ENCODE measurements around the gene FBXO48.

FBXO48 gene, protein sequence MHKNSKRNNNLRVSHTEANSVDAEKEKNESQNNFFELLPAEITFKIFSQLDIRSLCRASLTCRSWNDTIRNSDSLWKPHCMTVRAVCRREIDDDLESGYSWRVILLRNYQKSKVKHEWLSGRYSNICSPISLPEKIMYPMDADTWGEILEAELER

DNA sequence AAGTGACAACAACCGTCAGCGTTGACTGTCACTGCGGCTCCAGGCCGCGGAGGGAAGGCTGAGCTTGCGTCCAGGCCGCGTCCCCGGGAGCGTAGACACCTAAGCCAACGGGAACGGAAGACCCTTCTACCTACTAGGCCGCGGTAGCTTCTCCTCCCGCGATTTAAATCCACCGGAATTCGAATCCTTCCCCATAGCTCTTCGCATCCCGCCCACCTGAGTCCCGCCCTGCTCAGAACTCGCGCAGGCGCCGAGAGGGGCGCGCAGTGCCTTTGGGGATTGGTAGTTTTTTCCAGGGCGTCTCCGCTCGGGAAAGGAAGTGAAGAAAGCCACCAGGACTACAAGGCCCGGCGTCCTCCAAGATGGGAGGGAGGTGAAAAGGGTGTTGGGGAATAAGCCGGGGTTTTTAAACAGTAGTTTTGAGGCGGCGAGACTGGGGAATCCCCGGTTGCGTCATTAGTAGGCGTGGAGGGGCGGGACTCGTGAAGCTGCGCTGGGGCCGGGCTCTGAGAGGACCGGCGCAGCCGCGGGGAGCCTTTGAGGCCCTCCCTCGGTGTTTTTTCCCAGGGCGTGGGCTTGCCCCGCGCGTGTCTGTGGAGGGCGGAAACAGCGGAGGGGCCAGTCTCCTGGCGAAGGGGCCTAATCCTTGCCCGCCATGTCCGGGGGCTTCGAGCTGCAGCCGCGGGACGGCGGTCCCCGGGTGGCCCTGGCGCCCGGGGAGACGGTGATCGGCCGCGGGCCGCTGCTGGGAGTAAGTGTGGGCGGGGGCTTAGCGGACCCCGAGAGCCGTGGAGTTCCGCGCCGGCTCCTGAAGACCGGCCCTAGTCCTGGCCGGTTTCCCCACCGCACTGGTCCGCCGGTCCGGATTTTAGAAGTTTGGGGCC, at the start of gene FBXO48, which contains the start of gene APLF:
Gene FBXO48 (minus strand): TSS at position 218 of the 884 bp plus-strand sequence. CDS start 2,149 bp downstream, outside the sequence.
Gene APLF (plus strand): TSS at position 509 of the 884 bp plus-strand sequence. CDS start 147 bp downstream, at position 656.
- peak; percentile 86 for DNase-seq (ENCODE audit: extremely low spot score)
- CTCF ChIA-PET = interaction anchor here (0.6 to 1.8 kb wide), 5 partner anchors 14 to 458 kb away, joined by 3 to 8 read pairs (median 5); no protein-coding TSS in a partner anchor
- POLR2A ChIA-PET = interaction anchor here (1.0 to 1.1 kb wide), 3 partner anchors 15 to 465 kb away, joined by 3 to 4 read pairs (median 3); no protein-coding TSS in a partner anchor
- TF ChIP-seq ZNF384 (IDR thresholded peaks at IDR 0.05) (no peak), LEF1 (IDR thresholded peaks at IDR 0.05; ENCODE audit: borderline replicate concordance) (no peak), SUZ12 (IDR thresholded peaks at IDR 0.05) (peak; percentile 85), TARDBP (IDR thresholded peaks at IDR 0.05) (peak; percentile 94), FOXA1 (IDR thresholded peaks at IDR 0.05) (no peak), ELF4 (IDR thresholded peaks at IDR 0.05) (no peak; the same call in 1 of the 2 replicates), HDGF (IDR thresholded peaks at IDR 0.05; ENCODE audit: borderline replicate concordance) (no peak), ARNT (IDR thresholded peaks at IDR 0.05) (no peak), NFRKB (IDR thresholded peaks at IDR 0.05) (no peak), L3MBTL2 (conservative IDR thresholded peaks at IDR 0.05) (peak; percentile 50; the same call in 1 of the 2 replicates), SP1 (IDR thresholded peaks at IDR 0.05) (no peak), FOXK2 (IDR thresholded peaks at IDR 0.05) (no peak)

DNA sequence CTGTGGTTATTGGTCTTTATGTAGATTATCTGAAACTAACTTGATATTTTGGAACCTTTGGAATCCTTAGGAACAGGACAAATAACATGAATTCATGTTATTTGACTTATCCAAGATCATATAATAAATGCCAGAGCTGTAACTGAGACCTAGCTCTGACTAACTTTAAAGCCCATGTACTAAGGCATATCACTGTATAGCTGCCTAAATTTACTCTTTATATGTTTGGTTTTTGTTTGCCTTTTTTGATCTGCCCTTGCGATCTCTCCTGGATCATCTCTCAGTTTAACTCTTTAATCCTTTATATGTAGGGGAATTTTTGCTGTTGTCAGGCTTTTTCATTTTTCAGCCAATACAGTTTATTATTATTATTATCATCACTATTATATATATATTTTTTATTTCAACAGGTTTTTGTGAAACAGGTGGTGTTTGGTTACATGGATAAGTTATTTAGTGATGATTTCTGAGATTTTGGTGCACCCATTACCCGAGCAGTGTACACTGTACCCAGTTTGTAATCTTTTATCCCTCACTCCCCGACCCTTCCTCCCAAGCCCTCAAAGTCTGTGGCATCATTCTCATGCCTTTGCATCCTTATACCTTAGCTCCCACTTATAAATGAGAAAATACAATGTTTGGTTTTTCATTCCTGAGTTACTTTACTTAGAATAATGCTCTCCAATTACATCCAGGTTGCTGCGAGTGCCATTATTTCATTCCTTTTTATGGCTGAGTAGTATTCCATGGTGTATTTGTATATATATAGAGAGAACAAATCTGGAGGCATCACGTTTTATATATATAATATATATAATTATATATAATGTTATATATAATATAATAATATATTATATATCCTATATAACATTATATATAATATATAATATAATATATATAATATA, 49.2 kb upstream of the FBXO48 start:
- CTCF ChIA-PET = no interaction called here
- TF ChIP-seq BHLHE40 (IDR thresholded peaks at IDR 0.05; ENCODE audit: borderline replicate concordance) (no peak), TARDBP (IDR thresholded peaks at IDR 0.05) (no peak), SUZ12 (IDR thresholded peaks at IDR 0.05) (no peak), FOXM1 (IDR thresholded peaks at IDR 0.05; ENCODE audit: borderline replicate concordance) (no peak), ELF4 (IDR thresholded peaks at IDR 0.05) (no peak), ZNF384 (IDR thresholded peaks at IDR 0.05) (no peak), FOXA1 (IDR thresholded peaks at IDR 0.05) (no peak), NFRKB (IDR thresholded peaks at IDR 0.05) (no peak), FOXK2 (IDR thresholded peaks at IDR 0.05) (no peak), L3MBTL2 (conservative IDR thresholded peaks at IDR 0.05) (no peak), ARNT (IDR thresholded peaks at IDR 0.05) (no peak), CTBP1 (IDR thresholded peaks at IDR 0.05; ENCODE audit: borderline replicate concordance) (no peak), SP1 (IDR thresholded peaks at IDR 0.05) (no peak), LEF1 (IDR thresholded peaks at IDR 0.05; ENCODE audit: borderline replicate concordance) (no peak), HDGF (IDR thresholded peaks at IDR 0.05; ENCODE audit: borderline replicate concordance) (no peak)
- TF ChIP-seq, protein P1, sequence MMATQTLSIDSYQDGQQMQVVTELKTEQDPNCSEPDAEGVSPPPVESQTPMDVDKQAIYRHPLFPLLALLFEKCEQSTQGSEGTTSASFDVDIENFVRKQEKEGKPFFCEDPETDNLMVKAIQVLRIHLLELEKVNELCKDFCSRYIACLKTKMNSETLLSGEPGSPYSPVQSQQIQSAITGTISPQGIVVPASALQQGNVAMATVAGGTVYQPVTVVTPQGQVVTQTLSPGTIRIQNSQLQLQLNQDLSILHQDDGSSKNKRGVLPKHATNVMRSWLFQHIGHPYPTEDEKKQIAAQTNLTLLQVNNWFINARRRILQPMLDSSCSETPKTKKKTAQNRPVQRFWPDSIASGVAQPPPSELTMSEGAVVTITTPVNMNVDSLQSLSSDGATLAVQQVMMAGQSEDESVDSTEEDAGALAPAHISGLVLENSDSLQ (IDR thresholded peaks at IDR 0.05) = no peak
- no peak for DNase-seq (ENCODE audit: extremely low spot score)
- POLR2A ChIA-PET = no interaction called here

DNA sequence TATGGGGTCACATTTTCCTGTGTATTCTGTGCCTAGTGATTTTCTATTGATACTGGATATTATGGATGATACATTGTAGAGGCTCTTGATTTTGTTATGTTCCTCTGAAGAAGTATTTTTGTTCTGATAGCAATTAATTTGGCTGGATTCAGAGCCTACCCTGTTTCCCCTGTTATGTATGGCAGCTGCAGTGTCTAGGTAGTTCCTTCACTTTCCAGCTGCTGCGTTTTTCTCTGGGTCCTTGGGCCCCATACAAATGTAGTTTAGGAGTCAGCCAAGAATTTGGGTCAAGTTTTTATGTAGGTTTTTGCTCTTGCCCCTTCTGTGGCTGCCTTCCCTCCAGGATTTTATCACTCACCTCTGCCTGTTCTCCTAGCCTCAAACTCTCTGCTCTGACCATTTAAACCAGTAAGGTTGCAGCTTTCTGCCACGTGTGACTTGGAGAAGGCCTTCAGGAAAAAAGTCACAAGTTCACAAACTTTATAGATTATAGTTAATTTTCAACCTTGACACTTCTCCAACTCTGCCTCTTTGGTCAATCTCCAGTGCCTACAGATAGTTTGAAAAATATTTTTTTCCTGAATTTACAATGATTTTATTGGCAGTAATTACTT, 47.3 kb upstream of the FBXO48 start:
- POLR2A ChIA-PET = no interaction called here
- CTCF ChIA-PET = no interaction called here
- TF ChIP-seq ARNT (IDR thresholded peaks at IDR 0.05) (no peak), BHLHE40 (IDR thresholded peaks at IDR 0.05; ENCODE audit: borderline replicate concordance) (no peak), L3MBTL2 (conservative IDR thresholded peaks at IDR 0.05) (no peak)
- no peak for DNase-seq (ENCODE audit: extremely low spot score)

DNA sequence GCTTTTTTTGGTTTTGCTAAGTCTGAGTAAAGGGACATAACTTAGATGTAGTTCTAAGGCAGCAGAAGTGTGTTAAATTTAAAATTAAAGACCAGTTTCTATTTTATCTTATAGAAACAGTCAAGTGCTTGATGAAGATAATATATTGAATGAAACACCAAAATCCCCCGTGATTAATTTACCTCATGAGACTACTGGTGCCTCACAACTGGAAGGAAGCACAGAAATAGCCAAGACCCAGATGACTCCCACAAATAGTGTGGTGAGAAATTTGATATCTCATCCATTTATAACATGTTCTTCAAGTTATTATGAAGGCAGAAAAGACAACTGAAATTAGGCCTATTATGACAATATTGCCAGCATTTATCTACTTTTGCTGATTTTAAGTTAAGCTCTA, 45.9 kb upstream of the FBXO48 start:
- CTCF ChIA-PET = no interaction called here

DNA sequence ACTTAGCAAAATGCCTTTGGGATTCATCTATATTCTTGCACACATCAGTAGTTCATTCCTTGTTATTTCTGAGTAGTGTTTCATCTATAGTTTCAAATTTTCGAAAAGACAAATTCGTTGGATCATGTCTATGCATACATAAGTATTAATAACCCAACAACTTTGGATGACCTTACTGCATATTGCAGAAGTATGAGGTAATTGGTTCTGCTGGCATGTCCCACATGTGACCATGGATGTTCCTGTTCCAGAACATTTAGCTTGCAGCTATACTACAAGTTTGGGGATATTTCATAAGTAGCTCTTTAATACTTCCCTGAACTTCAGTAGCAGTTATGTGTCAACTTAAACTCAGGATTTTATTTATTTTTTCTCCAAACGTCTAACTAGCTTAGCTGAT, 45.2 kb upstream of the FBXO48 start:
- no peak for DNase-seq (ENCODE audit: extremely low spot score)
- POLR2A ChIA-PET = no interaction called here
- no peak for TF ChIP-seq FOXA1 (IDR thresholded peaks at IDR 0.05)
- TF ChIP-seq NFRKB (IDR thresholded peaks at IDR 0.05) = no peak
- TF ChIP-seq CTBP1 (IDR thresholded peaks at IDR 0.05; ENCODE audit: borderline replicate concordance) = no peak
- no peak for TF ChIP-seq LEF1 (IDR thresholded peaks at IDR 0.05; ENCODE audit: borderline replicate concordance)
- no peak for TF ChIP-seq TARDBP (IDR thresholded peaks at IDR 0.05)
- TF ChIP-seq ZNF384 (IDR thresholded peaks at IDR 0.05) = no peak
- TF ChIP-seq, protein P1 (IDR thresholded peaks at IDR 0.05) = no peak
- TF ChIP-seq BHLHE40 (IDR thresholded peaks at IDR 0.05; ENCODE audit: borderline replicate concordance) = no peak
- TF ChIP-seq FOXM1 (IDR thresholded peaks at IDR 0.05; ENCODE audit: borderline replicate concordance) = no peak
- TF ChIP-seq ELF4 (IDR thresholded peaks at IDR 0.05) = no peak
- TF ChIP-seq SUZ12 (IDR thresholded peaks at IDR 0.05) = no peak
- TF ChIP-seq ARNT (IDR thresholded peaks at IDR 0.05) = no peak
- no peak for TF ChIP-seq FOXK2 (IDR thresholded peaks at IDR 0.05)
- TF ChIP-seq SP1 (IDR thresholded peaks at IDR 0.05) = no peak
- no peak for TF ChIP-seq HDGF (IDR thresholded peaks at IDR 0.05; ENCODE audit: borderline replicate concordance)
- CTCF ChIA-PET = no interaction called here

More for the DNA sequence above, 45.9 kb upstream of the FBXO48 start:
- no peak for DNase-seq (ENCODE audit: extremely low spot score)
- no peak for TF ChIP-seq FOXK2 (IDR thresholded peaks at IDR 0.05)
- TF ChIP-seq HDGF (IDR thresholded peaks at IDR 0.05; ENCODE audit: borderline replicate concordance) = no peak
- TF ChIP-seq L3MBTL2 (conservative IDR thresholded peaks at IDR 0.05) = no peak
- TF ChIP-seq, protein P1 (IDR thresholded peaks at IDR 0.05) = no peak
- TF ChIP-seq BHLHE40 (IDR thresholded peaks at IDR 0.05; ENCODE audit: borderline replicate concordance) = no peak
- TF ChIP-seq CTBP1 (IDR thresholded peaks at IDR 0.05; ENCODE audit: borderline replicate concordance) = no peak
- TF ChIP-seq LEF1 (IDR thresholded peaks at IDR 0.05; ENCODE audit: borderline replicate concordance) = no peak
- no peak for TF ChIP-seq SUZ12 (IDR thresholded peaks at IDR 0.05)
- TF ChIP-seq FOXM1 (IDR thresholded peaks at IDR 0.05; ENCODE audit: borderline replicate concordance) = no peak
- TF ChIP-seq SP1 (IDR thresholded peaks at IDR 0.05) = no peak
- TF ChIP-seq ELF4 (IDR thresholded peaks at IDR 0.05) = no peak
- TF ChIP-seq NFRKB (IDR thresholded peaks at IDR 0.05) = no peak
- TF ChIP-seq FOXA1 (IDR thresholded peaks at IDR 0.05) = no peak
- no peak for TF ChIP-seq ARNT (IDR thresholded peaks at IDR 0.05)
- no peak for TF ChIP-seq TARDBP (IDR thresholded peaks at IDR 0.05)
- POLR2A ChIA-PET = no interaction called here

Data from HEK293T (cell line).